ENCODE results near the gene RPS26.
A peak's percentile ranks its signal among the peaks of the same experiment; 100 is the strongest.
"Not testable (repeated sequence)": the region's sequence is repeated elsewhere in the genome, so short reads cannot be mapped to it uniquely, and the experiment has no call there.

Gene RPS26

GRCh38 chr12:56041552-56042429 is at the start of gene RPS26:
RPS26 (plus strand) TSS chr12:56041918; CDS start chr12:56042167, 249 bp downstream.
- DNase-seq: peak; percentile 99

GRCh38 chr12:55993230-55993853 is 48.4 kb upstream of the RPS26 start:
- no peak for DNase-seq

DNA sequence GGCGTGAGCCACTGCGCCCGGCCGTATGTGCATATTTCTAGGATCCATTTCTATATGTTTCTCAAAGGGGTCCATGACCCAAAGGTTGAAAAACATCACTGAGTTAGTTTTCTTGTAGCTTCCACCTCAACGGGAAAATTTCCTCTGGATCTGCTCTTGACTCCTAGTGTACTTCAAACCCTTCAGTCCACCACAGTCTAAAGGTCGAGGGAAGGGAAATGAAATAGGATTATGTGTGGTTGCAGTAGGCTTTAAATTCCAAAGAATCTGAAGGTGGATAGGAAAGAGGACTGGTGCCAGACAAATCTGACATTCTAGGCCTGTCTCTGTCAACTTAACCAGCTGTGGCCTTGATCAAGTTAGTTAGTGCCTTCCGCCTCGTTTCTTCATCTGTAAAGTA is 46.4 kb upstream of the RPS26 start:
- DNase-seq: no peak

DNA sequence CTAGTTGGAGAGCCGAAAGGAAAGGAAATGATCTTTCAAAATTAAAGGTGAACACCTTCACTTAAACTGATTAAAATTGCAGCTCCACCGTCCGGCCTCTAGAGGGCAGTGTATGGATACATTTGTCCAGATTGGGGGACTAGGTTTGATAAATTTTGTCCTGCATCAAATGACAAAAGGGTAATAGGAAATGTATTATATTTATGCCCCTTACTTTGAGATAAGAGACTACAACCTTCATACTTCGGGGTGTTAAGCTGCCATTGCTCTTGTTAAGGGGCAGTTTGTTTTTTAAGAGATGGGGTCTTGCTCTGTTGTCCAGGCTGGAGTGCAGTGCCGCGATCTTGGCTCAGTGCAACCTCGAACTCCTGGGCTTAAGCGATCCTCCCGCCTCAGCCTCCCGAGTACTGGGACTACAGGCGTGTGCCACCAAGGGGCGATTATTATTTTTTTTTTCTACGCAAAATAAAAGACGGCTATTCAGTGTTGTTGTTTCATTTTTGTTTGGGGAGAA is 45.5 kb upstream of the RPS26 start:
- peak; percentile 42 for DNase-seq

- DNase-seq: peak; percentile 88
Measured at GRCh38 chr12:55996715-55997534, 44.8 kb upstream of the RPS26 start, which contains the start of gene SUOX. SUOX (plus strand) TSS chr12:55997276; CDS start chr12:56002222, 4,946 bp downstream.

DNA sequence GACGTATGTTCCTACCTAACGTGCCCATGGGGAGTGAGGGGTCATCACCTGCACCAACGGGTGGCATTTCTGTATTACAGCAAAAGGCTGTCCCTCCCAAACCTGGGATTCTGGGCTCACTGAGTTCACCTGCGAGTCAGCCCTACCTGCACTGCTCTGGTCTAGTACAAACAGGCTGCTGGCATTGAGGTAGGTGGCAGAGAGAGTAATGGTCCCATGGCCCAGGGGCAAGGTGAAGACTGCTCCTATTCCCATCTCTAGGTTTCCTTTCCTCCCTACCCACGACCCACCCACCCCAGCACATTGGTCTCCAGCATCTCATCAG is 44.2 kb upstream of the RPS26 start:
- no peak for DNase-seq

- not testable (repeated sequence) for DNase-seq
Measured at GRCh38 chr12:55999522-55999921, 42.2 kb upstream of the RPS26 start.

GRCh38 chr12:55999999-56000540 is 41.6 kb upstream of the RPS26 start:
- not testable (repeated sequence) for DNase-seq

DNA sequence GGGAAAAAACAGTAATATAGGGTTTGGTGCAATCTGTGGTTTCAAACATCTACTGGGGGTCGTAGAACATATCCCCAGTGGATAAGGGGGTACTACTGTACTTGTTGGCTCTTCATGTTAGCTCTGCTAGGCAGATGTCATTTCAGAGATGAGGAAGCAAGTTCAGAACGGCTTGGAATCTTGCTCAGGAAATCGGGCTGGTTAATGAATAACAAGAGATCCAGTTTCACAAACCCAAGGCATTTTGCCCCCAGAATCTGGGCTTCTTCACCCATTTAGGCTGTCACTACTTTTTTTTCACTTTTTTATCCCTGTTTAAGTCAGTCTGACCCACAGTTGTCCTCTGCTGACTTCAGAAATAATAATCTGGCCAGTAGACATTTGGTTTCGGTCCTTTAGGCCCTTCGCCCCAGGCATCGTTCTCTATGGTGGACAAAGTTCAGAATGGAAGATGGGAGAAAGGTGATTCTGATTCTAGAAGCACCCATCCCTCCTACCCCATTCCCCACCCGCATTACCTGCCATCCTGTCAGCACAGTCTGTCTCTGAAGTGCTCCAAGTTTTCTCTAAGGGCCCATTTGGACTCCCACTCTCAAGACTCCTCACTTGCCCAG is 40.1 kb upstream of the RPS26 start:
- DNase-seq: no peak

DNA sequence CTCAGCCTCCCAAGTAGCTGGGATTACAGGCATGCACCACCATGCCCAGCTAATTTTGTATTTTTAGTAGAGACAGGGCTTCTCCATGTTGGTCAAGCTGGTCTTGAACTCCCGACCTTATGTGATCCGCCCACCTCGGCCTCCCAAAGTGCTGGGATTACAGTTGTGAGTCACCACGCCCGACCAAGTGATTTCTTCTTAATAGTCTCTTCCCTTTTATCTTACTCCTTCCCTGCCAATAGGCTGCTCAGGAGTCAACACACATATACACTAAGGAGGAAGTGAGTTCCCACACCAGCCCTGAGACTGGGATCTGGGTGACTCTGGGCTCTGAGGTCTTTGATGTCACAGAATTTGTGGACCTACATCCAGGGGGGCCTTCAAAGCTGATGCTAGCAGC is 38.3 kb upstream of the RPS26 start:
- not testable (repeated sequence) for DNase-seq

DNA sequence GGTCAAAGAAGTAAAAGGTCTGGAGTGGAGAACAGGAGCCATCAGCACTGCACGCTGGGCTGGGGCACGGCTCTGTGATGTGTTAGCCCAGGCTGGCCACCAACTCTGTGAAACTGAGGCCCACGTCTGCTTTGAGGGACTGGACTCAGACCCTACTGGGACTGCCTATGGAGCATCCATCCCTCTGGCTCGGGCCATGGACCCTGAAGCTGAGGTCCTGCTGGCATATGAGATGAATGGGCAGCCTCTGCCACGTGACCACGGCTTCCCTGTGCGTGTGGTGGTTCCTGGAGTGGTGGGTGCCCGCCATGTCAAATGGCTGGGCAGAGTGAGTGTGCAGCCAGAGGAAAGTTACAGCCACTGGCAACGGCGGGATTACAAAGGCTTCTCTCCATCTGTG is 37.5 kb upstream of the RPS26 start:
- no peak for DNase-seq

GRCh38 chr12:56007564-56008559 is 33.9 kb upstream of the RPS26 start:
- DNase-seq: peak; percentile 77

DNA sequence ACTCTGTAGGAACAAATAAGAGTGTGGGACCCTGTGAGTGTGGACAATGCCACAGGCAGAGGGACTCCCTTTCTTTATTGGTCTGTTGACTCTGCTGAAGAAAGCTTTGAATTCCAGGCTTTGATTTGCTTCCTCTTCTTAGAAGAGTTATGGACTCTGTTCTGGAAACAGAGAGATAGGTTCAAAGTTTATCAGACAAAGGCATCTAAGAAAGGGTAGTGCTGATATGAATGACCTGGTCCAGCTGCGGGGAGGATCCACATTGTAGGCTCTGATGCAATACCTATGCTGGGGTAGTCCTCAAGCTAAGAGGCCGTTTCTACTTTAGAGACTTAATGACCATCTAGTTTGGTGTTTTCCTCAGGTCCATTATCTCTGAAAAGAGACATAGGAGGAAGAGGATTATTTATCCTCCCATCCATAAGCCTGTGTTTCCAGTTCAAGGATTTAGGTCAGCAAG is 31.6 kb upstream of the RPS26 start:
- DNase-seq: no peak

GRCh38 chr12:56011509-56012090 is 30.1 kb upstream of the RPS26 start:
- no peak for DNase-seq

DNA sequence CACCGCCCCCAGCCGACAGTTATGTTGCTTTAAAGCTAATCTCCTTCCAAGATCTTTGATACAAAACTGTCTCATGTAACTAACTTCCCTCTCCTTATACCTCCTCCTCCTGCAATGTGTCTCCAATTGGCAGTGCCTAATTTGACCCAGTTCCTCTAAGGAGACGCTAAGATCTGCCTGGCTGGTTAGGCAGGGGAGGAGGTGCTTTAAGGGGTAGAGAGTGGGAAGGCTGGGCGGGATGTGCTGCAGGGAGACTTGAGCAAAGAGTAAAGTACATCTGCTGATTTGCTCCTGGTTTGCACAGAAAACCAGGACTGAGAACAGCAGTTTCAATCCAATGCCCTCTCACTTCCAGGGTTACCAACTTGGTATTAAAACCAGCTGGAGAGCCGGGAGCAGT is 28.2 kb upstream of the RPS26 start:
- no peak for DNase-seq

- DNase-seq: peak; percentile 18
Measured at GRCh38 chr12:56014205-56014604, 27.5 kb upstream of the RPS26 start.

DNA sequence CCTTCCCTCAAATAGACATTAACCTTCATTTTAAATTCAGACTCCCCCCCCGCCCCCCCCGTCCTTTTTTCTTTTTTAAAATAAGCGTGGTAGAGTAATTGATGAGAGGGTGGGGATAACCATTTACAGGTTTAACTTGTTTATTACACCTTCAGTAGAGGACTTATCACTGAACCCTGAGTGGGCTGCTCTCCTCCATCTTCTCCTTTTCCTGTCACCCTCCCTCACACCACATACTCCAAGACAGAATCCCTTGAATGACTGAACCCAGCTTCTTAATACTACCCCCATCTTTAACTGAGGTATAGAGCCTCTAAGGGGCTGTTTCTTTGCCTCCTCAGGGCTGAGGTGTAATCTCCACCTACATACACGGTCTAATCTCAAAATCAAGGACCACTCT is 24.5 kb upstream of the RPS26 start:
- DNase-seq: no peak

GRCh38 chr12:56018356-56018755 is 23.4 kb upstream of the RPS26 start:
- DNase-seq: no peak

DNA sequence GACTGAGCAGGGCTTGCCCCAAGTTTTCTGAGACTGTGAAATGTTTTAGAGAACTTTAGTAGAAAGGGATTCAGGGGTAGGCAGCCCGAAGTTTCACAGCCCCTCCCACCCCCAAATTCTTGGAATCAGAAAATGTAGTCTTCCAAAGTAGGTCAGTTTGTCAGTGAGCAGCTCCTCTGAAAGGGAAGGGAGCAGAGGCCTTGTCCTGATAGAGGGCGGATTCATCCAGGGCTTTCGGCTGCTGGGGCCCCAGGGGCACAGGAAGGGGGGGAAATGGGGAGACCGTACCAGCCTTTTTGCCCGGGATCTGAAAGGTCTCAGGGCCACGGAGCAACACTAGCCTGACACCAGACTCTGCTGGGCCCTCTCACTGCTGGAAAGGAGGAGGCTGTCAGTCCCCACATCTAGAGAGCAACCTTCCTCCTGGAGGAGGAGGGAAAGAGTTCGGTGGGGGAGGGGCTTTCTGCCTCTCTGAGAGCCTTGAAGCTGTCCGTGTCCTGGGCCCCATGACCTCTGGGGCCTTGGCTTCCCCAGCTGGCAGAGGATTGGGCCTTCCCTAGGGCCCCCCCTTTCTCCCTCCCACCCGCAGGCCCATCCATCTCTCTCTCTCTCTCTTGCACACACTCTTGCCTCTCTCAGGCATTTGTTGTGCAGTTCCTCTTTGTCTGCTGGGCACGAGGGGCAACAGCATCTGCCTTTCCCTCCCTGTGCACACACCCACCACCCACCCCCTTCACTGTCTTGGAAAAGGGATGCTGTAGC is 21.1 kb upstream of the RPS26 start, which contains the start of gene IKZF4:
Gene IKZF4 (plus strand): TSS at position 621 of the 762 bp plus-strand sequence. CDS start 451 bp downstream, outside the sequence.
- DNase-seq: no peak
